ENCODE results near the gene GPS1.

GPS1 gene

DNA sequence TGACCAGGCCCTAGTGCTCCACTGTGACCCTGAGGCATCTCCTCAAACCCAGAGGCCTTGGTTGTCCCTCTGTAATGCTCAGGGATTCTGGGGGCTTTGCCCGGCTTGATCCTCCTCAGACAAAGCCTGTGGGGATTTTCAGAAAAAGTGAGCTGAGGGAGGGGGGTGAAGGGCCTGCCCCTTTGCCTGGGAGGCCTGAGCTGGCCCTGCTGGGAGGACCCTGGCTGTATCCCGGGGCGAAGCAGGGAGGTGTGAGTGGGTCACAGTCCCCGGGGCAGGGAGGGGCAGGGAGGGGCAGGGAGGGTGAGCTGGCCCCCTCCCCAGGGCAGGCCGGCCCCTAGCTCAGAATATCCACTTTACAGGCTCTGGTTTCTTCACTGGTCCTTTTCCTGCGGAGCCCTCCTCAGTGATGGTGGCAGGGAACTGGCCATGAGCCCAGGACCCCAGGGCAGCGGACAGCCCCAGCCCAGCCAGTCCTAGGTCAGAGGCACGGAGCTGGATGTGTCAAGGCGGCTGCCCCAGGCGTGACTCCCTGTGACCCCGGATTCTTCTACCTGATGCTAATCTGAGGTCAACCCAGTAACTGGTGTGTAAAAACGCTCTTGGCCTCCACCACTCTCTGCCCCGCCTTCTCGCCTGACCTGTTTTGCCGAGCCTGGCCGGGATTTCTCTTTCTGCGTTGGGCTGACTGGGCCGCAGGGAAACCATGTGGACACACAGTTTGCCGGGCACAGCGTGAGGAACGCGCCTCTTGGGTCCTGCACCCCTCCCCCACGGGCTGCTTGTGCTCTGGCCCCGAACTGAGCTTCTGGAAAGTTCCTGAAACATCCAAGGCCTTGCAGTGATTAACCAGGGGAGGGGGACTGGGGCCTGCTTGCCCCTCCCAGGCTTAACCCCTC lies 52.1 kb downstream of the GPS1 start:
- DNase-seq (ENCODE audit: low read depth), result no peak

GRCh38 chr17:82104797-82105416 lies 53.2 kb downstream of the GPS1 start:
- DNase-seq (ENCODE audit: low read depth), result no peak

- no peak for DNase-seq (ENCODE audit: low read depth)
Measured at GRCh38 chr17:82105417-82105881, 53.8 kb downstream of the GPS1 start.

GRCh38 chr17:82105882-82106687 lies 54.4 kb downstream of the GPS1 start:
- no peak for DNase-seq (ENCODE audit: low read depth)

DNA sequence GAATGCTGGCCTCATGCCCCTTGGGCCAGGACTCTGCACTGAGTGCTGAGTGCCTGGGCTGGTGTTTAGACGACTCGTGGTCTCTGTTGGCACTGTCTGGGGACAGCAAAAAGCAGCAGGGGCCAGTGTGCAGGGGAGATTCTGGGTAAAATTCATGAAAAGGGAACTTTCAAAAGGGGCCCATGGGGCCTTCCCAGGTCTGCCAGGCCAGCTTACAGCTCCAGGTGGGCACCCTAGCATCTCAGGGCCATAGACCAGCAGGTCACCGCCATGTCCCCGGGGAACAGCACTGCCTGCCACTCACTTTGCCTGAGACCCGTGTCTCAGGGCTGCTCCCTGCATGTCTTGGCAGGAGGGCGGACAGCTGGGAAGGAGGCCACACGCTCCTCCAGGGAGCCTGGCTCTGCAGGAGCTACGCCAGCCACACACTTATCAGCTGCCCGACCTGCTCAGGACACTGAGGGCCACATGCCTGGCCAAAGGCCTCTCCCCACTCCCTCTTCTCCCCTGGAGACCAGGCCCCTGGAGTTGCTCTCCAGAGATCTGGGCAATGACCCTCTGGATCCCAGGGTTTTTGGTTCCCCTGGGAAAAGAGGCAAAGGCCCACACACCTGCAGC lies 55.1 kb downstream of the GPS1 start:
- no peak for DNase-seq (ENCODE audit: low read depth)

Measured in HS-5 (cell line).